Smooth muscle cell of the brain vasculature (primary cell): ENCODE results near the gene CHST13.

Experiments used
- DNase-seq: peaks from one replicate; pipeline ENCODE4 v3.0.0-alpha.2; 2012; ENCODE audit warnings: low read depth, low spot score

The CHST13 gene

DNA sequence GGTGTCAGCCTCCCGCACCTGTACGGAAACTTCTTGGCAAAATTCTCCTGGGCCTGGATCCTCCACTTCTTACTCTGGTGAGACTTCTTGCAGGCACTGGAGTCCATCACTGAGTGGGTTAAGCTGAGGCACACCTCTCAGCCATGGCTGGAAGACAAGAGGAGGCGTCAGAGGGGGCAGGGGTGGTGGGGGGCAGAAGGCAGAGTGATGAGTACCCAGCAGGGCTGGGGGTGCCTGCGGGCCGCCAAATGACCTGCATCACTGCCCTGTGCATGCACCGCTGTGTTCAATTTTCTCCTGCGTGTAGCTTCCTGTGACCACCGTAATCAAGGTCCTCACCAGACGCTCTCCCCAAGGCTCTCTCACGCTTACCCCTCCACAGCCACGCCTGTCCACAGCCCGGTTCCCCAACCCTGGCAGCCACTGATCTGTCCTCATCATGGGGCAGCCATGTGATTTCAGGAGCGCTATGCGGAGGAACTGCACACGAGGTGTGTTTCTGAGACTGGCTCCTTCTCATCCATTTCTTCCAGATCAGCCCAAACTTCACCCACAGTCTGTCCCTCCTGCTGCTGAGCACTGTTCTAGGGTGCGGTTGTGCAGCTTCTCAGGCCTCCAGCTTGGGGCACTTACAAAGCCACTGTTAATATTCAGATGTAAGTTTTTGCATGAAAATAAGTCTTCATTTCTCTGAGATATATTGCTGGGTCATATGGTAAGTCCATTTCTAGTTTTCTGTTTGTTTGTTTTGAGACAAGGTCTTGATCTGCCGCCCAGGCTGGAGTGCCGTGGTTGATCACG lies 29.5 kb downstream of the CHST13 start:
- no peak for DNase-seq

DNA sequence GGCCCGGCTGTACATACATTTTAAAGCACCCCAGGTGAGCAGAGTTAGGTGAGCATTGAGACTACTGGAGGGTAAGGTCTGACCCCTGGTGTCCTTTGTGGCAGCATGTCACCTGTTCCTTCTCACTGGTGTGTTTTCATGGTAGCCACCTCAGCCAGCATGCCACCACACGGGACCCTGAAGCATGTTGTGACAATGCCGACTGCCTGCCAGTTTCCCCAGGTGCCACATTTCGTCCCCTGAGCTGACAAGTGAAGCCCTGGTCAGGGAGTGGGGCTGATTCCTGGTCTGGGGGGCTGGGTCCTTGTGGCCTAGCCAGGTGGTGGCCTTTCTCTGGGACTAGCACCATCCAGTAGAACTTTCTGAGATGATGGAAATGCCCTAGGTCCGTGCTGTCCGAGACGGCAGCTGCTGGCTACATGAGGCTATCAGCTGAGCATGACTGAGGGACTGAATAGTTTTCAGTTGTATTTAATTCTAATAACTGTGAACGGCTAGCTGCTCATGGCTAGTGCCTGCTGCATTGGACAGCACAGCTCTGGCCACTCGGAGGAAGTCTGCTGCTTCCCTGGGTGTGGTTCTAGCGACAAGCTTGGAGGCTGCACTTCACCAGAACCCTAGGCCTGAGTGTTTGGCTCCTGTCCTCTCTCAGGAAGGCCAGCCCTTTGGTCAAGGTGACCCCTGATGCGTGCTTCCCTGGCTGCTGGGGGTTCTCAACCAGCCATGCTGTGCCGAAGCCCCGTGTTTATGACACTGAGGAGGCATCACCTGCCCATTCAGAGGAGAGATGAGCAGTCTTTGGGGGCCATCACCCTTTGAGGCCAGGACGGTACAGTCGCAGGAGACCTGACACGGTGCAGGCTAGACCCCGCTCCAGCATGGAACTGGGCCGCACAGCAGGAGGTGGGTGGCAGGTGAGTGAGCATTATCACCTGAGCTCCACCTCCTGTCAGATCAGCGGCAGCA lies 30.9 kb downstream of the CHST13 start:
- no peak for DNase-seq

DNA sequence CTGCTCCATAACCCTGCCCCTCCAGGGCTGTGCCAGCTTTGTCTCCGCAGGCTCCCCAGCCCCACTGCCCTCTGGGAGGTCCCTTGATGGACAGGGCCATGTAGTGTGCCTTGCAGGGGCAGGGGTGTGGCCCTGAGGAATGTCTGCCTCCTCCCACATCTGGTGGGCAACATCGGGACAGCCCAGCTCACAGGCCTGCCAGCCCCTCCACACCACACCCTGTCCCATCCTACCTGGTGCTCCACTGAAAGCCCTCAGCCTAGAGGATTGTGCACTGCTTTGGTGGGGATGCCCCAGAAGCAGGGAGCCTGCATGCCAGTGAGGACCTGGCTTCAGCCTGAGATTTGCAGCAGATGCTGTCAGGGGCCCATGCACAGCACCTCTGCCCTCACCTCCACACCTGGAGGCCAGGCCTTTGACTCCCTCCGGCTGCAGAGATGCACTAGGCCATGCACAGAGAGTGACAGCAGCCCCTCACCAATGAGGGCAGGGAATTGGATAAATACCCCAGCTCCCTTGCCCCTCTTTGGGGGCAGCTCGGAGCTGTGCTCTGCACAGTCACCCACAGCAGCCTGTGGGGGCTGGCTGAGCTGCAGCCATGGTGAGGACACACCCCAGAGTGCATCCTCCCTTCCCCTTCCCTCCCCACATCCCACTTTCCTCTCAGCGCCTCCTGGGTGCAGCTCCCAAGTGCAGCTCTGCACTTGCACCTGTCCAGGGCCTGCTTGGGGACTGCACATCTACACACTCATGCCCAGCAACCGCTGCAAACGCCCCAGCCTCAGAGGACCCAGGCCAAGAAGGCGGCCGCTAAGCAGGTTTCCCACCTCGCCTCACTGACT lies 32.1 kb downstream of the CHST13 start:
- DNase-seq = no peak

DNA sequence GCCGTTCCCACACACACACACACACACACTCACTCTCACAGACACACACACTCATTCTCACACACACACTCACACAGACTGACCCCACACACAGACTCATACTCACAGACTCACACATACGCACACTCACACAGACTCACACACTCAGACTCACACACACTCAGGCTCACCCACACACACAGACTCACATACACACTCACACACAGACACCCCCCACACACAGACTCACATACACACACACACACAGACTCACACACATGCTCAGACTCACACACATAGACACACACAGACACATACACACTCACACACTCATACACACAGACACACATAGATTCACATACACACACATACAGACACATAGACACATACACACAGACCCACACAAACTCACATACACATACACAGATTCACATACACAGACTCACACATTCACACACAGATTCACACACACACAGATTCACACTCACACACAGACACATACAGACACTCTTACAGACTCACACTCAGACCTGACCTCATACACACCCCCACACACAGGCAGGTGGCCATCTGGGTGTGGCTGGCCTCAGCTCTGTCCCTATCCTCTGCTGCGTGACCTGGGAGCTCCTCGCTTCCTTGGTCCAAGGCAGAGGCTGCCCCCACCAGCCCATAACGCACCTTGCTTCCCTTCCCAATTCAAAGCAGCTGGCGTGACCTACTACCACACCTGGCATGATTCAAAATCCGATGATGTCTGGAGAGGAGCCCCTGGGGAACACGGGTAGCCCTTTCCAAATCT lies 32.9 kb downstream of the CHST13 start:
- no peak for DNase-seq

DNA sequence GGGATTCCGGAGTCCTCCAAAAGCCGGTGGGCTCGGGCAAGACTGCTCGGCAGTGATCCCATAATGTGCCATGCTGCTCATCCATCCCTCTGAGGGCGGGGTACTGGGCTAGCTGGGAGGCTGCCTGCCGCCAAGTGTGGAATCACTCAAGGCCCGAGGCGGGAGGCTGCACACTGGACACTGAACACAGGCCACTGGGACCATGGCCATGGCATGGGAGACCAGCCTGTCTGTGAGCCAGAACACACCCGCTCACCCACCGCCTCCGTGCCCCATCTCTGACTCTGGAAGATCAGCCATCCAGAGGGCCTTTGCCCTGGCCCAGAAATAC lies 33.4 kb downstream of the CHST13 start:
- DNase-seq = no peak

DNA sequence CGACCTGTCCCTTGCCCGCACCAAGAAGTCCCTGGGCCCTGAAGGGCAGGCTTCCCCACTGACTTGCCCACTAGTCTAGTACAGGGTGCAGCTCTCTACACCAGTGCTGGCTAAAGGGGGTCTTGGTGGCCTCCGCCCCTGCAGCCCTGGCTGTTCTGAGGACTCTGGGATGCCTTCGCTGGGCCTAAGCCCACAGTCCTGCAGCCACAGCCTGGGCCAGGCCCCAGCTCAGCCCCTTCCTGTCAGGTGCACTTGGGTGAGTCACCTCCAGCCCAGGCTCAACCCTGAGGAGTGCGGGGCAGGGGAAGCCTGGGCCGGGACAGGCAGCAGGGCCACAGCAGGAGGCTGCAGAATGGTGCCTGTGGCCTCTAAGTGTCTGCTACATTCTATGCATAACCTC lies 33.8 kb downstream of the CHST13 start:
- DNase-seq = no peak

DNA sequence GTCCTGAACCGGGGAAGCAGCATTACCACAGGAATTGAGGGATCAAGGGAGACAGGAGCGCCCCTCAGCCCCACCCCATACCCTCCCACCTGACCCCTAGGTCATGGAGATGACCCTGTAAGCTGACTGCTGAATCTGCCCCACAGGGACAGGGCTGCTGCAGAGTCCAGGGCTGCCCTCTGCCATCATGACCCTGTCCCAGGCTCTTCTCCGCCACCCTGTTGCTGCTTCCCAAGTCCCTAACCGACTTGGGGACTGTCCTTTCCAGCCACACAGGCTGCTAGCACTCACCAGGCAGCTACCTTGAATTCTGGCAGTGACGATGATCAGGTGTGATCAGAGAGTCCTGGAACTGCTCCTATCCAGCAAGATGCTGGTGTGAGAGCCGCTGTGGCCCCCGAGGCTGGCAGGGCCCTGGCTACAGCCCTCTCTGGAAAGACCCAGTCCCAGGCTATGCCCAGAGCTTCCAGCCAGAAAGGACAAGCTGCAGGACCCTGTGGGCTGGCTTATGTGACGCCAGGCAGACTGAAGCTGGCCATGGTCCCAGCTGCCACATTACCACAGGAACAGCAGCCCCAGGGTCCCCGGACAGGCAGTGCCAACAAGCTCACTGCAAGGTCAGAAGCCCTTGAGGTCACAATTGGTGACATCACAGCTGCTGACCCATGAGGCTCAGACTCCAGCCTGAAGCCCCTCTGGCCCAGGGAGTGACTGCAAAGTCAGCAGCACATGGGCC lies 34.5 kb downstream of the CHST13 start, which contains the start of gene C3orf22:
Gene C3orf22, minus strand, starts transcription at position 597 of the 736 bp plus-strand sequence. CDS start 5,542 bp downstream, outside the sequence.
- no peak for DNase-seq

DNA sequence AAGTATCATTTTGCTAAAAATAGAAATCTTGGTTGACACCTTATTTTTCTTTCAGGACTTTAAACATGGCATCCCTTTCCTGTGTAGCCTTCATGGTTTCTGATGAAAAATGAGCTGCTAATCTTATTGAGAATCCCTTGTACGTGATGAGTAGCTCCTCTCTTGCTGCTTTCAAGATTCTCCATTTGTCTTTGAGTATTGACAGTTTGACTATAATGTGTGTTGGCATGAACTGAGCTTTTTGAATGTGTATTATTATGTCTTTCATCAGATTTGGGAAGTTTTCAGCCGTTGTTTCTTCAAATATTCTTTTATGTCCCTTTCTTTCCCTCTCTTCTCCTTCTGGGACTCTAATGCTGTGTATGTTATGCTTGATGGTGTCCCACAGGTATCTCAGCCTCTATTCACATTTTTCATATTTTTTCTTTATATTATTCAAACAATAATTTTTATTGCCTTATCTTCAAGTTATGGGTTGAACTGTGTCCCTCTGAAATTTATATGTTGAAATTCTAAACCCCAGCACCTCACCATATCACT lies 38.9 kb downstream of the CHST13 start:
- DNase-seq = no peak

DNA sequence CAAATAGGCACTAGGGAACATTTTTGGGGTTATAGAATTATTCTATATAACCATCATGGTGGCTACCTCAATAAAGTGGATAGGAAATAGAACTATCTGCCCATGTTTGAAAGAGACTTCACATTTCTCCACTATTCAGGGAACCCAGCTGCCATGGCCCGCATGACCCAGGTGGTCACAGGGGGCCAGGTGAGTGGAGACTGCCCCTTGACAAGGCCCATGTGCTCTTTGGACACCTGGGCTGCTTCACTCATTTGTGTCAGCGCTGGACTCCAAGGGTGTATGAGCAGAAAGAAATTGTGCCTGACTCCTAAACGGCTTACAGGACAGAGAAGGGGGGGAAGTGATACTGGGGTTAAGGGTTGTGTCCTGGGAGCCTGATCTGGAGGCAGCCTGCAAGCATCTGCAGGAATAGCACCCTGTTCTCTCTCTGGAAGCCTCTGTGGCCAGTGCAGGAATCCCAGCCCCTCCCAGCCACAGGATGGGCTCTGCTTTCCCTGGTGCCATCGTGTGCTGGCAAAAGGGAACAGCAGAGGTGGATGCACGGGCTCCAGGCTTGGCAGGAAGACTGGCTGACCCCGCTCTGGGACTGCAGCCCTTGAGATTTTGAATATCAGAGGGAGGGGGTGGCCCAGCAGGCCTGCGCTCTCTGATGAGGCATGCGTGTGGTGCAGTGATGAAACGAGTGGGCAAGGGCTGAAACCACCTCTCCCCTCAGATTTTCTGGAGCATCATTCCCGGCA lies 43.9 kb downstream of the CHST13 start:
- DNase-seq = no peak

DNA sequence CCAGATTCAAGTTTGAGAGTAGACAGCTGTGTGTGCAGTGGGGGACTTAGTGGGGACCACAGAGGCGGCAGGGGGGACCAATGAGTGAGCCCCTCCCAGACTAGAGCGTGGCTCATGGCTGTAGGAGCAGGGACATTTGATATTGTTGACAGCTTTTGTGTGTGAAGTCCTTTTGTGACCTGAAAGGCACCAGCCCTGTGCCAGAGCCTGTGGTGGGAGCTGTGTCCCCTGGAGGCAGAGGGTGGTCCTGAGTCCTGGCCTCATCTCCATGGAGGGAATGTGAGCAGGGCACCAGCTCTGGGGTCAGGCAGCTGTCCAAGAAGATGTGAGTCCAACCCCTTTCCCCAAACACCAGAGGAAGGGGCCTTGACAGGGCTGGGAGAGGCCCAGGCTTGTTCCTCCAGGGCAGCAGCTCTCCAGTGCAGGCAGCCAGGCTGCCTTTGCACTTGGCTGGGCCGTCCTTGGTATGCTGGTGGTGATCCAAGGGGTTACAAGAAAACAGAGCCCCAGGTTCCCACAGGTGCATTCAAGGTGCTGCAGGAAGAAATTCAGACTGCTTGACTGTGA lies 44.9 kb downstream of the CHST13 start:
- no peak for DNase-seq

DNA sequence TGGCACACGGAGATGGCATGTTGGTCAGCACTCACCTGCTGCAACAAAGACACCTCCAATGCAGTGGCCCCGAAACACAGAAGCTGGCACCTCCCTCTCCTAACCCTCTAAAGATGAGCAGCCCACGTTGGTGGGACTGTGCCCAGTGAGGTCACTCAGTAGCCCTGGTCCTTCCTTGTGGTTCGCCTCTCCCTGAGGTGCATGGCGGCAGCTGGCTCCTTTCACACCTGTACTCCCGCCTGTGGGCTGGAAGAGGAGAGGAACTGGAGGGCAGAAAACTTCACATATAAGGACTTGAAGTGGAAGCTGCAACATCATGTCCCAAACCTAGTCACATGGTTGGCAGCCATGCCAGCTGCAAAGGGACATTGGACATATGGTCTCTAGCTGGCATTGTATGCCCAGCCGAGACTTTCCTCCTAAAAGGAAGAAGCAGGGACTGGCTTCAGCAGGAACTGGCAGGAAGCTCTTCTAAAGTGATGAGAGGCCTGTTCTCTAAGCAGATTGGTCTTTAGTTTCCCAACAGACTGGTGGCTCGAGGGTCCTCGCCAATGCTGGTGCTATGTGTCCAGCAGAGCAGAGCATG lies 45.5 kb downstream of the CHST13 start:
- DNase-seq = no peak

DNA sequence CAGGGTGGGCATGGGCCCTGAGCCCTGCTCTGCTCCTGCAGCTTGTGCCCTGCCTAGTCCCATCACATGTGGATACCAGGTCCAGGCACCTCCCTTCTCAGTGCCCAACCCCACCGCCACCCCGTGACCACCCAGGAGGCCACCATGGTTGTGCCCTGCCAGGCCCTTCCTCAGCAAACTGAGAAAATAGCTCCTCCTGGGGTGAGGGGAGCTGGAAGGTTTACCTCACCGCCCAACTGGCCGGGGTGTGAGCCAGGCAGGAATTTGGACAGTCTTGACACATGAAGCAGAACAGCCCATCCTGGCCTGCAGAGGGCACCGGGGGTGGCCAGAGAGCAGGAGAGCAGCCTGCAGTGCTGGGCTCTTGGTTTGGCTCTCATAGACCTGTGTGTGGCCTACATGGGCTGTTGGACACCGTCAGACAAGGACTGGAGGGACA lies 46.2 kb downstream of the CHST13 start:
- no peak for DNase-seq

DNA sequence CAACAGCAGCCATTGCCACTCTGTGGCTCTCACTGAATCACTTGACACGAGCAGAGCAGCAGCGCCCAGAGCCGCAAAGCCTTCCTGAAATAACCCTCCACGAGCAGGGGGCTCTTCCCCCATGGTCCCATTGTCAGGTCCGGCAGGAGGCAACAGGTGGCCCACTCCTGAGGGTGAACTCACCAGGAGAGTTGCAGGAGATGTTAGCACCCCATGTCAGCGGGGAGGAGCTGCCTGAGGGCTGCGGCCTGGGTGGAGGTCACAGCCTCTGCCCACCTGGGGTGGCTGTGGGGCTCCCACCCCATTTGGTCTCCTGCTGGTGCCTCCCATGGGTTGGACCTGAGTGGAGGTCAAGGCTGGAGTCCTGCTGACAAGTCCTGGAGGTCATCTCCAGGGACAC lies 47.1 kb downstream of the CHST13 start:
- DNase-seq = no peak

DNA sequence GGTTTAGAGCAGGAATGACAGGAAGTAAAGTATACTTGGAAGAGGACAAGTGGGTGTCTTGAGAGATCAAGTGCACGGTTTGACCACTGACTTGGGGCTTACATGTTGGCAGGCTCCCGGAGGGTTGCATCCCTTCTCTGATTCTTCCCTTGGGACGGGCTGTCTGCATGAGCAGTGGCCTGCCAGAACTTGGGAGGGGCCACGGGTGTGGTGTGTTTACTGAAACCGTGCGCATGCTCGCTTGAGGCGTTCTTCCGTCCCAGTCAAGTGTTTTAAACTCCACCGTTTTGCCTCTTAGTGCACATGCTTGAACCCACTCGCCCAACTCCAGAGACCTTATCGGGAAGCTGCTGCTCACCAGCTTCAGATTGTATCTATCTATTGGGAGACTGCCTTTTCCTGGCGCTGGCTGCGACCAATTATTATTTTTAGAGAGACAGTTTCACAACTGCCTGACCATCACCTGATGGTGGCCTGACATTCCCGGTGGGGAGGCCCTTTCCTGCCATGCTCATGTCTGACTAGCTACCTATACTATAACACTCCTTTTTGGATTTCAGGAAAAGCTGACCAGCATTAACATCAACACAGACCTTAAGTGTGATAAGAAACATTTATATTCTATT lies 49.6 kb downstream of the CHST13 start:
- no peak for DNase-seq

DNA sequence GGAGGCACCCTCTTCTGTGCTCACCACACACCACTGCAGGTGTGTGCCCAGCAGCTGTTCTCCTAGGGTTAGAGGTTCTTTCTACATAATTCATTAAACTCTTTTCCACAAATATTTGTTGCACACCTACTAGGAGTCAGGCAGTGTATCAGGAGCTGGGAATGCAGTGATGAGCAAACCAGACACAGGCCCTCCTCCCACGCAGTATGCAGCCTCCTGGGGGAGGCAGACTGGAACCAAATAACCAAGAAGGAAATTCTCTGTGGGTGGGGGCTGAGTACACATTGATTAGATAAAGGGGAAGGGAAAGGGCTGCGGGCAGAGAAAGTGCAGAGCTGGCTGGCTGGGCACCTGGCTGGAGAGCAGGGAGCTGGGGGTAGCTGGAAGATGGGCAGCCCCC lies 53.3 kb downstream of the CHST13 start:
- no peak for DNase-seq

DNA sequence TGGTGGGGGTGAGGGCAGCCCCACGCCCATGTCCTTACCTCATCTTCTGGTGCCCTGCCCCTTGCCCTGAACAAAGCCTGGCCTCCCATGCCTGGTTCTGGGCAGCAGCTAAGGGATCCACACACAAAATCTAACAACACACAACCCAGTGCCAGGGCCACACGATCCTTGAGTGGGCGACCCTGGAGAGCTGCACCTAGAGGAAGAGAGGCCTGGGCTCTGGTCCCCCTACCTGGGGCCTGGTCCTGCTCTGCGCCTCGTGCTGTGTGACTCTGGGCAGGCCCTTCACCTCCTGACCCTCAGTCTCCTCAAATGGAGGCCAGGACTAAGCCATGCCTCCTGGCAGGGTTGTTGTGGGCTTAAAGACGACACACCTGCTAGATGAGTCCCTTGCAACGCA lies 54.7 kb downstream of the CHST13 start:
- DNase-seq = no peak

DNA sequence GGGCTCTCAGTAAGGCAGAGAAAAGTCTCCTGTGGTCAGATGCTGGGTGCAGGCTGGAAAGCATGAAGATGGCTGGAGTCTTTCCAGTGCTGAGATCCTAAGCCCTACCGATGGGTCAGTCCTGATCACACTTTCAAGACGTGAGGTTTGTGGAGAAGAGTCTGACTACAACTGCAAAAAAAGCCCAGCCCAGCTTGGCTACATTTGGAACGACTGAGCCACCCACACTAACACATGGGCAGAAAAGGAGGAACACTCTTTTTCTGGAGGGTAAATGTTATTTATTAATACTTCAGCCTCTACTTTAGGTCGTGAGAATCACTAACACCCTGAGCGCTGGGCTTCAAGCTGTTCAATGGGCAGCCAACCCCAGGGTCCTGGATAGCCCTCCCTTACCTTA lies 56.8 kb downstream of the CHST13 start:
- no peak for DNase-seq

DNA sequence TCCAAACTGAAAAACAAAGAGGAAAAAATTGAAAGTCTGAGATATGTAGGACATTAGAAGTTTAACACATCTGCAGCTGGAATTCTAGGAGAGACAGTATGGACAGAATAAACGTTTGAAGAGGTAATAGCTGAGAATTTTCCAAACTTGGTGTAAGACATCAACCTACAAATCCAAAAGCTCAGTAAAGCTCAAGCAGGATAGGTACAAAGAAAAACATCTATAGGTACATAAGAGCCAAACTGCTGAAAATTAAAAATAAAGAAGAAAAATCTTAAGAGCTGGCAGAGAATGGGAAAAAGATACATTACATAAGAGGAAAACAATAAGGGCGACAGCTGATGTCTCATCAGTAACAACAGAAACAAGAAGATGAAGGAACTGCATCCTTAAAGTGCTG lies 57.6 kb downstream of the CHST13 start:
- DNase-seq = no peak
